Hypothalamus (tissue), 51 donors: ENCODE data around the gene RAMACL.

ENCODE experiments used
- DNase-seq, 51 donors: peaks; one replicate each; lab custom pipeline; 2025; lab: John Stamatoyannopoulos, UW

The RAMACL gene

DNA sequence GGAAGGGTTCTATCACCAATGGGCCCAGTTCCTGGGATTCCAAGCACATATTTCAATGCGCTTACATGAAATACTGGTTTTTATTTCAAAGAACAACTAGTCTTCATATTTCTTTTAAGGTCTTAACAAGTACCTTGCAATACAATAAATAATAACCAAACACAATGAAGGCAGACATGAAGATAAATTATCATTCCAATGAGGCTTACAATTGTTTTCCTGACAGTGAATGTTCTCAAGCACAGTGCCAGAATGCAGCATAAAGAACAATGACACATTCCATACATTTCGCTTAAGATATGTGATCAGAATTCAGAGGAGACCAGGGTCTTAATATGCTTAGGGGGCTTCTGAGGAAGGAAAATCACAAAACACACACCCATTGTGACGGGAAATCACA is 26.3 kb downstream of the RAMACL start:
- DNase-seq = no peak

DNA sequence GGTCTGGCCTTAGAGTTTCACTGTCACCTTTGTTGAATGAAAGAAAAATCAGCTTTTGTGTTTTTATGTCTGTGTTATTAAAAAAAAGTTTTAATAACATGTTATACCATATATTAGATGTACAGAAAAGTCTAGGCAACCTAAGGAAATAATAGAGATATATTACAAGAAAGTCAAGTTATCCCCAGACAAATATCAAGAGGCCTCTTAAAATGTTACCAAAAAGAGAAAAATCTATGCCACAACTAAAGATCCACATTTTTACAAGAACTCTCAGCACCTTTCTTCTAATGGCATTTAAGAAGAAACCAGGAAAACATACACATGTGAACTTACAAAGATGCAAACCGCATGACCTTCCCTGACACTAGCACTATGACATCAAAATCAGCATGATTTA is 26.8 kb downstream of the RAMACL start:
- no peak for DNase-seq

DNA sequence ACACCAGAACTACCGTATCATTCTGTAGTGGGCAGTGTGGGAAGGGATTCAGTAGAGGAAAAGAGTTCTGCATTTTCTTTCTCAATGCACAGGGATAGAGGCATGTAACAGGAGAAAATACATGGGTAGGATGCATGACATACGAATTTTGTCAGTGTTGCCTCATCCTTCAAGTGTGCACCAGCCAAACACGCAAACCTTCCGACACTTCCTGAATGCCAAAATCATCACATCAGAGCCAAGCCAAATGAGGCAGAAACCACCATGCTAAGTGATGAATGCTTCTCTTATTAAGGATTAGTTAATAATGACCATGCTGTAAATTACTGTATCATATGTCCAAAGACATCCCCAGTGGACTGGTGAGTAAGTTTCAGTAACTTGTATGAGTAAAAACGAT is 27.3 kb downstream of the RAMACL start:
- DNase-seq = no peak

DNA sequence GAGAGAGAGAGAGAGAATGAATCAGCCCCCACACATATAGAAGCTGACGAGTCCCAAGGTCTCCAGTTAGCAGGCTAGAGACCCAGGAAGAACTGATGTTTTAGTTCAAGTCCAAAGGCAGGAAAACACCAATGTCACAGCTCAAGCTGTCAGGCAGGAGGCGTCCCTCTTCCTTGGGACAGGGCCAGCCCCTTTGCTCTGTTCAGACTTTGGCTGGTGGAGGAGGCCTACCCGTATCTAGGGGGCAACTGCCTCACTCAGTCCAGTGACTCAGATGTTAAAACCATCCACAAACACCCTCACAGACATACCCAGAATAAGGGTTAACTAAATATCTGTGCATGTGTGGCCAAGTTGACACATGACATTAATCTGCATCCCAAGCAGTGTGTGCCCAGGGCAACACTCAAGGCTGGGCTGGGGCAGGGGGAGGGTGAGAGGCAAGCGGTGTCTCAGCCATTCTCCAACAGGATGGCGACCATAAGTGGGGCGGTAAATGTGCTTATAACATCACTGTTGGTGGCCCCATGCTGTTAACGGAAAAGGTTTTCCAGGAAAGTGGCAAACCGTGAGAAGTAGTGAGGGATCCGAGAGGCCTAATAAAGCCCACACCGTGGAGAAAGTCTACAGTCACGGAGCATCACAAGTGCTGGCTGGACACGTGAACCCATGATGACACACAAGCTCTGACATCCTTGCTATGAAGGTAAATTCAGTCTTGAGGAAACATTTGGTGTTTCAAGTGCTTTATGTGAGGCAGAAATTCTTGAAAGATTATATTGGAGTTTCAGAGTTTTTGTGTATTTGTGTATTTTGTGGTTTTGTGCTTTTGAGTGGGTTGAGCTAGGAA is 28.1 kb downstream of the RAMACL start:
- DNase-seq = no peak

DNA sequence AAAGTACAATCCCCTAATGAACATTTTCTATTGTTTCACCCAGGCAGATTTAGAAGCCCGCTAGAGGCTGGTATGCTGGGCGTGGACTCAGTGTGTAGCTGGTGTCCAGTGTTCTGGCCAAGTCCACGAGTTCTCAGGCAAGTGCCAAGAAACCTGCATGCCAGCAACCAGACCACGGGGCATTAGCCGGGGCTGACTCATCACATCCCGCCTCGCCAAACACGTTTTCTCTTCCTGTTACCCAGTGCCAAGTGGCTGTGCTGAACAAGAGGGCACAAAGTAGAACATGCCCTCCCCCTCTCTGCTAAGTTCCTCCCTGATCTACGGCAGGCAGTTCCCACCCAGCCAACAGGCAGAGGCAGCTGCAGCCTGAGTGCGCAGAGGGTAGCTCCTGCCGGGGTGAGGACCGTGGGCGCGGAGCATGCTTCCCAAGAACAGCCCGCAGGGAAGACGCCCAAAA is 29.6 kb downstream of the RAMACL start:
- DNase-seq = peak; percentile 35 to 96 (median 86)

DNA sequence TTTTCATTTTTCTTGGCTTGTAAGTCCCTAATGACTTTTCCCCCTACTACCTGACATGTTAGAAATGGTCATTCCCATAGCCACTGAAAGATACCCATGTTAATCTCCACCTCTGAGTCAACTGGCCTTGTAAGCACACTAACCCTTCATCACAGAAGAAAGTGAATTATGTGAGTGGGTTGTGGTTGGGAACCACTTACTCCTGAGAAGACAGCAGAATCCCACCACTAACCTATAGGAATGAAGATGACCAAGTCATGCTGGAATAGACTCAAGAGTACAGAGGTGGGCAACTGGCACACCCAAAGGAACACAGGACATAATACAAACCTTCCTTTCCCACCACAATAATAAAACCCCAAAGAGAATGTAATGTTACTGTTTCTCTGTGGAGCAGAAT is 30.1 kb downstream of the RAMACL start:
- DNase-seq = no peak

DNA sequence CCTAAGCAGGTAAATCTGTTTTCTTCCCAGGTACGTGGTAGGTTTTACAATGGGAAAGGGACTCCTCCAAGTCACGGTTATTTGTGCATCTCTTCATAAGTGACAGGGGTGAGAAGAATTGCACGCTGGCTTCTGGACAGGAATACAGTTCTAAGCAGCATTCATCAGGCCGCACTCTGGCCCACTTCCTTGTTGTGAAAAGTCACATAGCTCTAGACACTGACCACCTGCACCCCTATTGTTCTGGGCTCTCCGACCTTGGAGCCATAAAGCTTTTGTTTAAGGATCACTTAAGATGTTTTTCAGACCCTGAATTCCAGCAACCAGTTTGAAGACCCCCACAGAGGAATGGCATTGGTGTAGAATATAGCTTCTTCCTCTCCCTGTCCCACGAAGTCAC is 31.4 kb downstream of the RAMACL start:
- peak in 1 of 51 donors; percentile 20 for DNase-seq

DNA sequence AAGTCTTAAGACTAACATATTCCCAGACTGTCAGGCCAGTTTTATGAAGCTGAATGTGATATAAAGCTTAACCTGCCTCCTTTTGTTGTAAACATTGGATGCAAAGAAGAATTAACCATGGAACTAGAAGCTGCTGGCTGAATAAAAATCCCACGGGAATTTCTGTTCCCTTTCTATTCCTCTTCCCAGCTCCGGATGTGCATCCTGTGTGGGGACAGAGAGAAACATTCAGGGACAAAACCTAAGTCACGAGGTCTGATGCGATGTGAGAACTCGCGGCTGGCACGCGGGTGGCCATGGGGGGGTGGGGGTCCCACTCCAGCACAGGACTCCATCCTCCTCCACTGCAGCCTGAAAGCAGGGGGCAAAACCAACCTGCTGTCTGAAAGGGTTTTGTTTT is 32.2 kb downstream of the RAMACL start:
- peak in 3 of 51 donors; percentile 15 to 37 (median 21) for DNase-seq

DNA sequence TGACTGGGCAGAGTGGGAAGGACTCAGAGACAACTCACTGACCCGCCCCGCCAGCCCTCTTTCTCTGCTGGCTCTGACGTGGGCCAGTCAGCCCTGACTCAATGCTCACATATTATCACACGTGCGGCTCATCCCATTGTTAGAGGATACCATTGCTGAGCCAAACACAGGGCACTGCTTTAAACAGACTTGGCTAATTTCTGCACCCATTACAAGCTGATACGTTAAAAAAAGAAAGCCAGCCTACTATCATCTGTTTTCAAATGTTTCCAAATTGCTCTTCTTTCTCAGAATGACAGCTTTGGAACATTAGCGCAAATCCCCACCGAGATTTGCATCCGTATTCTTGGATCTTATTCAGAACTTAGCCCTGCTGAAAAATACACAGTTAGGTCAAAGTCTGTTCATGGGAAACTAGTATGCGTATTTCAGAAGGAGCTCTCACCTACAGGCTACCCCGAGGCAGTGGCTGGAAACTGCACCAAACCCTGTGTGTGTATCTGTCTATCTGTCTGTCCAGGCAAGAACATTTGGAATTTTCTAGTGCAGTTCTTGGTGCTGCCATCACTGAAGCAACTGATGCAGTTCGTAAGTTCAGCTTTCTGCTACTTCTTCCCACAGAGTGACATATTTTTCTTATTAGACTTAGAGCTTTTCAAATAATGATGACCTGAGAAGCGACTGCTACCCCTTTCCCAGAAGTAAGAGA is 32.8 kb downstream of the RAMACL start:
- DNase-seq = peak in 11 of 51 donors; percentile 13 to 69 (median 30)

DNA sequence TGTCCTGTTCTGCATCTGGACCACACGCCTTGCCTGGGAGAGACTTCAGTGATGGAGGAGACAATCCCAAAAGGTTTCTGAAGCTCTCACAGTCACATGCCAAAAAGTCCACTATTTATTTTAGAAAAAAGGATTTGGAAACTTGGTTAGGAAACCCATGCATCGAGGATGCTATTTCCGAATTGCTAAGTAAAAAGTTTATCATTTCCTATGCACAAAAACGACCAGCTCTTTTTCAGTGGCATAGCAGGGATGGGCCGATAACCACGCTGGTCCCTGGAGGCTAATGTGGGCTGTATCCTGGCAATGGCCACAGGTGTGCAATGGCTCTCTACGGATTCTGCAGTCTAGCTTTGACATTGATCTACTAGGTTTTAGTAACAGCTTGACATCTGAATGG is 33.9 kb downstream of the RAMACL start:
- no peak for DNase-seq

DNA sequence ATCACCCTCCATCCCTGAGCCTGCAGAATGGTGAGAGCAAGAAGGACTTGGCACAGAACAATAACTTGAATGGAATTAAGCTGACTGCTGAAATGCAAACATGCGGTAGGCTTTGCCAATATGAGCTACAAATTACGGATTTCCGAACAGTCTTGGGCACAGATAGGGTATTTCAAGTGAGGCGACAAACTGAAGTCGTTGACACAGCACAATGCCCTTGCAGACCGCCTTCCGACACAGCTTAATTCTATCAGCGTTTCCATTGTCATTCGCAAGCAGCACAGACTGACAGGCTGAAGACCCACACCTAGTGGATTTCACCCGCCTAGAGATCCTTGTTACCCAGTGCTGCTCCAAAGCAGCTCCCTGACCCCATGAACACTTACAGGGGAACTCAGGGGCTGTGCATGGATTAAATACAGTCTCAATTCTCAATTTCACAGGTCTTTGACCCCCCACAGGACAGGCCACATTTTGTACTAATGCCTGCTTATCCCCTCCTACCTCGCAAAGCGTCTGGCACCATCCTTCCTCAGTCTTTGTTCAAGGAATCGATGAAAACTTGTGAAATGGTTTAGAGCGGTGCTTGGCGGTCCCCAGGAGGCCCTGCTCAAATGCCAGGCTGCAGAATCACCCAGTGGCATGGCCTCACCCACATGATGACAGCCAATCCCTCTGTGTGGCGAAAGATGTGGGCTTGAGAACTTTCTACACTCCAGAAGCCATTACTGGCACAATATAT is 34.6 kb downstream of the RAMACL start:
- DNase-seq = no peak

DNA sequence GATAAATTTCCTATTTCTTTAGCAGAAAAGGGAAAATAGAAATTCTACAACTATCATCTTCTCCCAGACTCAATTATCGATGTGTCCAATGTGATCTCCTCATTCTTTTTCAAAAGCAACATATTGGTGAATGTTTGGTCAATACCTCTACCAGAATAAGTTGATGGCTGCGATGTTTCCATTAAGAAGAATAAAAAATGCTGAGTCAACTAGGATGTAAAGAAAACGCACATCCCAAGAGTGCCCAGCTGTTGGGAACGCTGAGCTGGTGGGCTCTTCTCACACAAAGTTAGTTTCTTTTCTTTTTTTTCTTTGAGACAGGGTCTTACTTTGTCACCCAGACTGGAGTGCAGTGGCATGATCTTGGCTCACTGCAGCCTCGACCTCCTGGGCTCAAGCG is 39.8 kb downstream of the RAMACL start:
- DNase-seq = no peak

DNA sequence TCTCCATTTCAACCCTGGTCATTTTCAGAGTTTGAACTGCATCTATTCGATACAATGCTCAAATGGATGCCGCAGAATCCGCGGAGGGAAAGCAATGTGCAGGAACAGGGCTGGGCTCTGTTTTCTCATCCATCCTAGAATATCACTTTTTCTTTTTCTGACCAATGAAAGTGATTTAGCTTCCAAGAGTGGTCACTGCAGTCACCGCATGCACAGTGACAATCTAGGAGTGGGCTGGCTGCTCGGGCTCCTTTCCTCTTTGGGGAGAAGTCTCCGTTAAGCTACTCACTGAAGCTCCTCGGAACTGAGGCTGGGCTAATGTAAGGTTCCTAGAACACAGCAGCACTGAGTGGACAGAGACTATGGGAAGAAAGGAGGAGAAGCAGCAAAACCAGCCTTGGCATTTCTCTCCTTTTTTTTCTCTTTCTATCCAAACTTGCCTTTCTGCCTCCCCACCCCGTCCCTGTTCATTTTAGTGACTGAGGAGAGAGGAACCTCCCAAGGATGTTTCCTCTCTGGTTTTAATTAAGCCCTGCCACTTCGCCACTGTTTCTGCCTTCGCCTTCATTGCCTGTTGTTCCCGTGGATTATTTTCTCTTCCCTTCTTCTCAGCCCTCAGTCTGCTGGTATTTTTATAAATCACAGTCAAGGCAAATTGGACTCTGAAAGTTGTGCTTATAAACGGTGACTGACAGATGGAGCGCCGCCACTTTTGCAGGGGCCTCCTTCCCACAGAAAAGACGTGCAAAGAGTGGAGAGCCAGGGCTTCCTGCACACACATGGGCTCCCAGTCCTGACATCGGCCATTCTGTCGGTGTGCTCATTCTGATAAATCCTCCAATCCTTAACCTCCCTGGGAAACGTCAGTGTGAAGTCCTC is 41.1 kb downstream of the RAMACL start:
- no peak for DNase-seq

DNA sequence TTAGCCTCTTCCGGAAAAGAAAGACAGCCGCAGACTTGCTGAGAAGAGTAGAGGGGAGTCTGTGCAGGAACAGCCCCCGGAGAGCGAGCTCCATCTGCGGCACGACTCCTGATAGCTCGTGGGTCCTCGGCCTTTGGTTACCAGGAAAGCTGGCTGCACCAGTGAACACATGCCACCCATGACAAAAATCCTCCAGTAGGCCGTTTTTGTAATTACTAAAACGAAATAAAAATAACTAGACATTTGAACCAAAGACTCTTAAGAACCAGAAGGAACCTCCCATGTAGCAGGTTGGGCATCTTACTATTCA is 42.2 kb downstream of the RAMACL start:
- DNase-seq = no peak

DNA sequence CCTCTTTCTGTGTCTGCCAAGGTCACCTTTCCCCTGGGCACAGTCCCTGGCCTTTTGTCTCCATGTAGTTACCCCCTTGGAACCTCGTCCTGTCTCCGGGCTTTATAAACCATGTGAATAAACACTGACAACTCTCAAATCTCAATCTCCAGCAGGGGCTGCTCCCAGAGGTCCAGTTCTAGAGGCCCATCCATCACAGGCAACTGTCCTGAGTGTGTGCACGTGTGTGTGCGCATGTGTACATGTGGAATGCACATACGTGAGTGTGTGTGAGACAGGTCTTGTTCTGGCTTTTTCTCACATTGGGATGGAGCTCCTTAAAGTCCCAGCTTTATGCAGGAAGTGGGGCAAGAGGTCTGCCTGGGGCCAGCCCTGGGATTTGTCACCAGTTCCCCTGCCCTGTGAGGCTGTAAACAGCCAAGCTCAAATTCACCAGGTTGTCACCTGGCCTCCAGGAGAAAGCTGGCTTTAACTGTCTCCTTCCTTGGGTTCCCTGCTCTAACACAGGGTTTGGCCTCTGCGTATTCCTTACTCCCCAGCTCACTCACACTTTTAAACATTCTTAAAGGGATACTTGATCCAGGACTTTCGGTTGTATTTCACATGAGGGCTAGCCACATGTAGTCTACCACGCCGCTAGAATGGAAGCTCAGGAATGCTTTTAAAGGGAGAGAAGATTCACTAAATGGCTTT is 42.7 kb downstream of the RAMACL start:
- no peak for DNase-seq

DNA sequence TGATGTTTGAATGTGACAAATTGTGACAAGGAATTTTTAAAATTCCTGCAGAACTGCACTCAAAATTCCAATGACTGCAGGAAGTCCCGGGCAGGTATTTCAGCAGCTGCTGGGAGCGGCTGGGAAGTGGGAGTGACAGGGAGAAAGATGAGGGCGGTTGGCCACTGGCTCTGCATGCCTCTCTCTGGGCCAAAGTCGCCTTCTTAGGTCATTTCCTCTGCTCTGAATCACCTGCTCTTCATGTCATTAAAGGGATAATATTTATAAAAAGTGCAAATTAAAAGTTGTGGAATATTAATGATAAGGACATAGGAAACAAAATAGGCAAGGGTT is 43.9 kb downstream of the RAMACL start:
- no peak for DNase-seq

DNA sequence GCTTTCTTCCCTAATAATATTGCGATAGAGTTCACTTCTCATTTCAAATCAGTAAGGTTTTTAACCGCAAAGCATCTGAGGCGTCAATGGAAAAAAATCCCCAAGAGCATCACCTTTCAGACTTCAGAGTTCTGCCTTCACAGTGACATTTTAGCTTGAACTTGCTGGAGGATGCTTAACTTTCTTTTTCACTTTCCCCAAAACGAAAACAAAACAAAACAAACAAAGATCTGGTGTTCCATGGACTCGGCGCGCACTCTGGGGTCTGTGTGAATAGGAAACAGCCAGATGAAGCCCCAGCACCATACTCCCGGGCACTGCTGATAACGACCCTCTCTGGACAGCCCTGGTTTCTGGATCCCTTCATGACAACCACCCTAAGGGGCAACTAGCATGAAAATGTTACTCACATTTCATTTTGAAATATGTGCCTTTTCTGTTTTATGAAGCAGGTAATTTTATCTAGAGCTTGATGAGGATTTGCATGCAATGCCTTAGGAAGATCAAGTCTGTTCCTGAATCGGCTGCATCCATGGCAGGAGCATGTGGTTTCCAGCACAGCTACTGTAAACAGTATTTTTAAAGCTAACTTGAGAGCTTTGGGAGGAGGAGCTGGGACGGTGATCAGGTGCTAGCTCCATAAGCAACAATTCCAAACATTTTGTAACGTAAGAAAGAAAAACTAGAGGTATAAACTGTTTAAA is 44.5 kb downstream of the RAMACL start:
- DNase-seq = no peak

DNA sequence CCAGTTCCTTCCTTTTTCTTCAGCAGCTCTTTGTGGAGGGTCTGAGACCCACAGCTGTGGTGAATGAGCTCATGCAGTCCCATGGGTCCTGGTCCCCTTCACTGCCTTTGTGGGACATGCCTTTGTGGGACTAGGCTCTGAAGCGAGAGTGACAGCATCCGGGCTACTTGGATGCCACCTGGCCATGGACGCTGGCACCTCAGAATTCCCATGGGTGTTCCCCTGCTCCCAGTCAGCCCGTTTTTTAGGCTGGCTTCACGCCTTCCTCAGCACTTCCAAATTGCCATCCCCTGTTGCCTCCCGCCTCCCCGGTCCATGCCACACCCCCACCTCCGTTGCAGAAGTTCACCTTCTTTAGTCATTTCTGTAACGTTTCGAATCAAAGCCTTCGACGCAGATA is 45.1 kb downstream of the RAMACL start:
- no peak for DNase-seq

DNA sequence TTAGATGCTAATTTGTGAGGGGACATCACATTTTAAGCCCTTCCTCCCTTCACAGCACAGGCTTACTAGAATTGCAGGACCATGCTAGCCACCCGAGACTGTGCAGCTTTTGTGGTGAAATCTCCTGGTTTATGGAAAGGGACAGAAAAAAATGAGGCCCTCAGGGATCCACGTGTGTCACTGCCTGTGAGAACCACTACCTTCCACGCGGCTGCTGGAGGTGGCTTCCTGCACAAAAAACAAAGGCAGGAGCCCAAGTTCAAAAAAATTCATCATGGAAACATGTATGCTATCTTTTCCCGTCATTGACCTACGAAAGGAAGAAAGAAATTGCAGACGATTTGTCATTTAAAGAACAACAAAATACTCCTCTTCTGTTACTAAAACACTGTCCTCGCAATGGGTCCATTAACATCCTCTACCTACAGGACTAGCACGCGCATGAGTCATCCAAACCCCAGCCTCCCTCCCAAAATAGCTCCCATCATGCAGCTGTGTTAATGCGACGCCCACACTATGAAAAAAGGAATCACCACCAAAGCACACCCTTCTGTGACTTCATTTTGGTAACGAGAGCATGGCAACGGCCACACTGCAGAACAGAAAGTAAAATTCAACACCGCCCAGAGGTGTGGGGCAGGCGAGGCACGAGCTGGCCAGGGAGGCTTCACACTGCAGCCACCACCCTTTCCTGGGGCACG is 45.7 kb downstream of the RAMACL start:
- DNase-seq = peak in 3 of 51 donors; percentile 18 to 58 (median 49)
